Measurements from ENCODE around the gene VPS13C. TPM values are rescaled to one million over a fixed set of nuclear protein-coding genes. Genes with fewer than 3 reads are reported as not detected.

The VPS13C gene
- total and polyA plus RNA-seq, 2 donors (not counting 3 experiments of a cell fraction or from before 2014, with no cell fraction given): 10.8 to 60.3 TPM

DNA sequence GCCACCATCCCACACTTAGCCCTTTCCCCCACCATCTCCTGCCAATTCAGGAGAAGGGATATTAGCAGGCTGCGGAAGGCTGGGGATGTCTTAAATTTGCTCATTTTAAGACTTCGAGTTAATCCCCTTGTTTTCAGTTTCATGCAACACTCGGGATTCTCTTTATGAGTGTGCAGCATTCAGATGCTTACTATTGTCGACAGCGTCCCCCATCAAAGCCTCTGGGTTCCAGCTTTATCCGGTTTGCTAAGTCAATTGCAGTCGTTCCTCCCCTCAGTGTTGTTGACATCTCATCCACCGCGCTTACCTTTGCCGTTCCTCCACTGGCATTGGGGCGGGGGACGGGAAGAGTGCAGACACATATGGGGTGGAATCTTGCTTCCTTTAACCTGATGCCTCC is 220.2 kb downstream of the VPS13C start:
- dilution Hi-C loops (cut with MboI; ENCODE audit: extremely low pct_ligation_motif_present, low sequenced_read_pairs): no loop called here
- no peak overlapping the region for H3K27ac ChIP-seq (ENCODE audit: insufficient read depth, low read depth, low read length)
- intact Hi-C loops (cut with micrococcal nuclease): no loop called here
- TF ChIP-seq POLR2AphosphoS5 (IDR thresholded peaks at IDR 0.05; ENCODE audit: insufficient read depth, low read depth, low read length): no peak
- no peak for TF ChIP-seq EZH2 (IDR thresholded peaks at IDR 0.05; ENCODE audit: borderline replicate concordance, low read depth, low read length, severe bottlenecking)
- no peak for TF ChIP-seq MYC (IDR thresholded peaks at IDR 0.05; ENCODE audit: low read depth, low read length)
- TF ChIP-seq, protein P1, sequence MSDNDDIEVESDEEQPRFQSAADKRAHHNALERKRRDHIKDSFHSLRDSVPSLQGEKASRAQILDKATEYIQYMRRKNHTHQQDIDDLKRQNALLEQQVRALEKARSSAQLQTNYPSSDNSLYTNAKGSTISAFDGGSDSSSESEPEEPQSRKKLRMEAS (IDR thresholded peaks at IDR 0.05; ENCODE audit: insufficient read depth, insufficient read length): no peak
- no peak for TF ChIP-seq GATA2 (IDR thresholded peaks at IDR 0.05; ENCODE audit: insufficient read depth, insufficient read length, low read depth, low read length)
- no peak for TF ChIP-seq POLR2A (IDR thresholded peaks at IDR 0.05; ENCODE audit: low read depth, low read length)
- TF ChIP-seq, protein P2, sequence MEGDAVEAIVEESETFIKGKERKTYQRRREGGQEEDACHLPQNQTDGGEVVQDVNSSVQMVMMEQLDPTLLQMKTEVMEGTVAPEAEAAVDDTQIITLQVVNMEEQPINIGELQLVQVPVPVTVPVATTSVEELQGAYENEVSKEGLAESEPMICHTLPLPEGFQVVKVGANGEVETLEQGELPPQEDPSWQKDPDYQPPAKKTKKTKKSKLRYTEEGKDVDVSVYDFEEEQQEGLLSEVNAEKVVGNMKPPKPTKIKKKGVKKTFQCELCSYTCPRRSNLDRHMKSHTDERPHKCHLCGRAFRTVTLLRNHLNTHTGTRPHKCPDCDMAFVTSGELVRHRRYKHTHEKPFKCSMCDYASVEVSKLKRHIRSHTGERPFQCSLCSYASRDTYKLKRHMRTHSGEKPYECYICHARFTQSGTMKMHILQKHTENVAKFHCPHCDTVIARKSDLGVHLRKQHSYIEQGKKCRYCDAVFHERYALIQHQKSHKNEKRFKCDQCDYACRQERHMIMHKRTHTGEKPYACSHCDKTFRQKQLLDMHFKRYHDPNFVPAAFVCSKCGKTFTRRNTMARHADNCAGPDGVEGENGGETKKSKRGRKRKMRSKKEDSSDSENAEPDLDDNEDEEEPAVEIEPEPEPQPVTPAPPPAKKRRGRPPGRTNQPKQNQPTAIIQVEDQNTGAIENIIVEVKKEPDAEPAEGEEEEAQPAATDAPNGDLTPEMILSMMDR (IDR thresholded peaks at IDR 0.05; ENCODE audit: extremely low read depth in 1 of 2, insufficient read depth in 1 of 2, low read depth in 1 of 2, low read length in 2 of 2): no peak
- no peak for TF ChIP-seq FOS (IDR thresholded peaks at IDR 0.05; ENCODE audit: borderline replicate concordance, insufficient read depth, low read length)
- no peak for TF ChIP-seq JUN (IDR thresholded peaks at IDR 0.05; ENCODE audit: borderline replicate concordance, insufficient read depth, insufficient read length, low read depth)
- H3K27me3 ChIP-seq (ENCODE audit: control insufficient read depth in 2 of 2, insufficient read depth in 2 of 2, low read length in 2 of 2): peaks cover 0 to 5% of the 10 kb centered on the region in 2 experiments
- H3K36me3 ChIP-seq (ENCODE audit: control insufficient read depth in 2 of 2, extremely low read depth in 1 of 2, insufficient read depth in 2 of 2, low read length in 2 of 2): no peaks in the 10 kb centered on the region
- H3K9ac ChIP-seq (replicated peaks; ENCODE audit: extremely low read depth, insufficient read depth, low read length): no peak overlapping the region
- no peak overlapping the region for H2AFZ ChIP-seq (ENCODE audit: low read depth, low read length)
- H3K9me1 ChIP-seq (replicated peaks; ENCODE audit: control insufficient read depth, extremely low read depth, insufficient read depth, low read length): no peaks in the 10 kb centered on the region
- H3K9me3 ChIP-seq (replicated peaks; ENCODE audit: control insufficient read depth, insufficient read depth, low read length): no peaks in the 10 kb centered on the region
- ChIA-PET POLR2A (no interaction called here), CTCF (interaction anchor here (0.7 kb wide), 1 partner anchor 144 kb away, joined by 4 read pairs; no protein-coding TSS in a partner anchor)
- H3K4me1 ChIP-seq (ENCODE audit: control insufficient read depth, extremely low read depth, insufficient read depth, low read length): no peaks in the 10 kb centered on the region
- H4K20me1 ChIP-seq (replicated peaks; ENCODE audit: control insufficient read depth, extremely low read depth, insufficient read depth, low read length): no peaks in the 10 kb centered on the region
- H3K79me2 ChIP-seq (ENCODE audit: control insufficient read depth, insufficient read depth, low read length): no peaks in the 10 kb centered on the region
- DNase-seq (ENCODE audit: low read depth, low spot score) (no peak), FAIRE-seq (no peak)
- no peak overlapping the region for H3K4me2 ChIP-seq (ENCODE audit: insufficient read depth, low read length)
- BruUV-seq (replicated peaks): no TSS peak
- no peak overlapping the region for H3K4me3 ChIP-seq (replicated peaks in 1 of 3; ENCODE audit: insufficient read depth in 1 of 3, low read depth in 1 of 3, low read length in 3 of 3)

All from endothelial cell of umbilical vein (primary cell).